ENCODE measurements around the gene DDX41. TPM values are rescaled to one million over a fixed set of nuclear protein-coding genes. Genes with fewer than 3 reads are reported as not detected.

The DDX41 gene
- total and polyA plus RNA-seq, 2 of the 13 experiments (the other 11 are each of a cell fraction or from before 2014, with no cell fraction given), result 62.8 to 105 TPM

- TF ChIP-seq CENPT (CRISPR knock-in tag; IDR thresholded peaks at IDR 0.05; ENCODE audit: low read depth) (no peak), ZNF709 (CRISPR knock-in tag; IDR thresholded peaks at IDR 0.05) (peak; percentile 77), ZNF230 (CRISPR knock-in tag; IDR thresholded peaks at IDR 0.05) (no peak), KAT2B (IDR thresholded peaks at IDR 0.05; ENCODE audit: borderline replicate concordance, low read depth, low read length) (no peak), ZNF234 (CRISPR knock-in tag; conservative IDR thresholded peaks at IDR 0.05) (no peak), TRAFD1 (CRISPR knock-in tag; IDR thresholded peaks at IDR 0.05; ENCODE audit: borderline replicate concordance) (no peak), ZNF557 (CRISPR knock-in tag; IDR thresholded peaks at IDR 0.05) (no peak), ZNF296 (CRISPR knock-in tag; conservative IDR thresholded peaks at IDR 0.05) (no peak), ZBED4 (CRISPR knock-in tag; IDR thresholded peaks at IDR 0.05; ENCODE audit: borderline replicate concordance) (no peak; the same call in 1 of the 2 replicates), TCF7 (IDR thresholded peaks at IDR 0.05; ENCODE audit: low read depth) (no peak), PHF20 (CRISPR knock-in tag; IDR thresholded peaks at IDR 0.05) (peak; percentile 33; the same call in 1 of the 2 replicates), ISL2 (CRISPR knock-in tag; IDR thresholded peaks at IDR 0.05) (0 out of 2 replicates have a peak, but pooled peaks have one; percentile 30), NR2F6 (IDR thresholded peaks at IDR 0.05) (no peak), NR2F6 (CRISPR knock-in tag; IDR thresholded peaks at IDR 0.05) (peak; percentile 10; the same call in 1 of the 2 replicates), KDM6A (CRISPR knock-in tag; IDR thresholded peaks at IDR 0.05; ENCODE audit: low read depth) (no peak), ZSCAN22 (CRISPR knock-in tag; IDR thresholded peaks at IDR 0.05) (no peak), REL (CRISPR knock-in tag; conservative IDR thresholded peaks at IDR 0.05) (0 out of 2 replicates have a peak, but pooled peaks have one; percentile 30), WIZ (CRISPR knock-in tag; IDR thresholded peaks at IDR 0.05) (no peak), TCF12 (IDR thresholded peaks at IDR 0.05) (no peak), TCF12 (CRISPR knock-in tag; IDR thresholded peaks at IDR 0.05) (0 out of 2 replicates have a peak, but pooled peaks have one; percentile 80), SOX6 (IDR thresholded peaks at IDR 0.05) (no peak), SOX6 (CRISPR knock-in tag; IDR thresholded peaks at IDR 0.05) (0 out of 2 replicates have a peak, but pooled peaks have one; percentile 20), SP4 (CRISPR knock-in tag; IDR thresholded peaks at IDR 0.05) (peak; percentile 94), GATA4 (IDR thresholded peaks at IDR 0.05; ENCODE audit: borderline replicate concordance, low read depth) (peak; percentile 65; the same call in 1 of the 2 replicates), PRPF4 (IDR thresholded peaks at IDR 0.05; ENCODE audit: low read depth, low read length, poor library complexity, severe bottlenecking) (no peak), MTF2 (CRISPR knock-in tag; IDR thresholded peaks at IDR 0.05; ENCODE audit: borderline replicate concordance) (peak; percentile 47; the same call in 1 of the 2 replicates)
- TF ChIP-seq, protein P1, sequence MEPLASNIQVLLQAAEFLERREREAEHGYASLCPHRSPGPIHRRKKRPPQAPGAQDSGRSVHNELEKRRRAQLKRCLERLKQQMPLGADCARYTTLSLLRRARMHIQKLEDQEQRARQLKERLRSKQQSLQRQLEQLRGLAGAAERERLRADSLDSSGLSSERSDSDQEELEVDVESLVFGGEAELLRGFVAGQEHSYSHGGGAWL (CRISPR knock-in tag; IDR thresholded peaks at IDR 0.05), result 0 out of 2 replicates have a peak, but pooled peaks have one; percentile 33
Observed at GRCh38 chr5:177497292-177498012, 19.3 kb downstream of the DDX41 start, which contains the start of gene PDLIM7 (continued).

Measured in HepG2 (cell line).